GM23338 (cell line): ENCODE measurements around the gene RBCK1. TPM values are rescaled to one million over a fixed set of nuclear protein-coding genes. Genes with fewer than 3 reads are reported as not detected.

Experiments used
- ATAC-seq: fragments of 200-7000 bp; cut with Tn5 transposase; 3 replicates; pipeline ENCODE4 v1.9.1; 2020
- DNase-seq: peaks from one replicate; pipeline ENCODE4 v3.0.0-alpha.2; 2015; ENCODE audit warnings: low spot score
- H2AFZ ChIP-seq: fragments of 200-600 bp; sonication (generic); 2 replicates; pipeline ENCODE4 v1.8.0; 2016; ENCODE audit warnings: antibody characterized with exemption, mild to moderate bottlenecking, moderate library complexity
- H3F3A ChIP-seq: fragments of 200-600 bp; sonication (generic); replicated peaks from 2 replicates; pipeline ENCODE4 v1.8.0; 2017; ENCODE audit warnings: antibody characterized with exemption, mixed run types, low read depth
- H3K27ac ChIP-seq: fragments of 200-600 bp; sonication (generic); 2 replicates; pipeline ENCODE4 v1.6.1; 2016; ENCODE audit warnings: low read depth
- H3K27me3 ChIP-seq: fragments of 200-600 bp; sonication (generic); 2 replicates; pipeline ENCODE4 v1.8.0; 2016; ENCODE audit warnings: mild to moderate bottlenecking, mixed run types, moderate library complexity; ENCODE audit not compliant: insufficient read depth
- H3K36me3 ChIP-seq: fragments of 200-600 bp; sonication (generic); 2 replicates; pipeline ENCODE4 v1.8.0; 2016; ENCODE audit warnings: mild to moderate bottlenecking; ENCODE audit not compliant: insufficient read depth
- H3K4me1 ChIP-seq: fragments of 200-600 bp; sonication (generic); 2 replicates; pipeline ENCODE4 v1.8.0; 2016; ENCODE audit warnings: mild to moderate bottlenecking, moderate library complexity; ENCODE audit not compliant: insufficient read depth
- H3K4me2 ChIP-seq: fragments of 200-600 bp; sonication (generic); 2 replicates; pipeline ENCODE4 v1.7.1; 2017; ENCODE audit warnings: mixed run types
- H3K4me3 ChIP-seq: fragments of 200-600 bp; sonication (generic); 2 replicates; pipeline ENCODE4 v1.6.1; 2016; ENCODE audit warnings: mixed run types
- H3K79me2 ChIP-seq: fragments of 200-600 bp; sonication (generic); replicated peaks from 2 replicates; pipeline ENCODE4 v1.8.0; 2017; ENCODE audit warnings: mild to moderate bottlenecking; ENCODE audit not compliant: insufficient read depth
- H3K9me2 ChIP-seq: fragments of 200-600 bp; sonication (generic); 2 replicates; pipeline ENCODE4 v1.8.0; 2017; ENCODE audit not compliant: insufficient read depth
- H4K20me1 ChIP-seq: fragments of 200-600 bp; sonication (generic); replicated peaks from 2 replicates; pipeline ENCODE4 v1.8.0; 2017; ENCODE audit warnings: mild to moderate bottlenecking; ENCODE audit not compliant: insufficient read depth
- H3K27ac Mint-ChIP-seq: 2 replicates; pipeline ENCODE4 v1.8.0; 2020; ENCODE audit warnings: inconsistent platforms, mild to moderate bottlenecking, moderate library complexity, mixed read lengths
- H3K27me3 Mint-ChIP-seq: 3 replicates; pipeline ENCODE4 v1.8.0; 2022; ENCODE audit warnings: low read depth, mild to moderate bottlenecking, moderate library complexity, mixed read lengths, inconsistent platforms; ENCODE audit not compliant: insufficient read depth, poor library complexity
- H3K36me3 Mint-ChIP-seq: 3 replicates; pipeline ENCODE4 v1.8.0; 2021; ENCODE audit warnings: low read depth, mild to moderate bottlenecking, inconsistent platforms, moderate library complexity, mixed read lengths
- H3K4me1 Mint-ChIP-seq: 3 replicates; pipeline ENCODE4 v1.8.0; 2020; ENCODE audit warnings: mild to moderate bottlenecking, inconsistent platforms, mixed read lengths
- H3K4me3 Mint-ChIP-seq: 3 replicates; pipeline ENCODE4 v1.8.0; 2021; ENCODE audit warnings: moderate library complexity, mild to moderate bottlenecking, inconsistent platforms, mixed read lengths
- H3K9me3 Mint-ChIP-seq: 3 replicates; pipeline ENCODE4 v1.8.0; 2020; ENCODE audit warnings: moderate library complexity, mild to moderate bottlenecking, inconsistent platforms, mixed read lengths
- CREB1 ChIP-seq: fragments of 250-450 bp; sonication (Bioruptor Pico); IDR thresholded peaks from 2 replicates; pipeline ENCODE4 v1.5.0; 2020; ENCODE audit warnings: low read depth, mild to moderate bottlenecking, moderate library complexity
- EZH2 ChIP-seq: fragments of 200-600 bp; sonication (generic); IDR thresholded peaks from one replicate; pipeline ENCODE4 v1.8.0; 2017; ENCODE audit warnings: antibody characterized with exemption, mild to moderate bottlenecking, low read depth; ENCODE audit not compliant: unreplicated experiment
- EZH2phosphoT487 ChIP-seq: fragments of 200-600 bp; sonication (generic); IDR thresholded peaks from one replicate; pipeline ENCODE4 v1.8.1; 2018; ENCODE audit warnings: antibody characterized with exemption; ENCODE audit not compliant: unreplicated experiment
- JUNB ChIP-seq: IDR thresholded peaks from one replicate; pipeline ENCODE4 v1.6.1; 2016; ENCODE audit warnings: antibody characterized with exemption; ENCODE audit not compliant: unreplicated experiment
- NANOG ChIP-seq: IDR thresholded peaks from 2 replicates; pipeline ENCODE4 v1.6.1; 2016; ENCODE audit warnings: antibody characterized with exemption, borderline replicate concordance
- POLR2AphosphoS5 ChIP-seq: IDR thresholded peaks from 2 replicates; pipeline ENCODE4 v1.6.1; 2016; ENCODE audit warnings: antibody characterized with exemption, low read depth
- STAT1 ChIP-seq: IDR thresholded peaks from one replicate; pipeline ENCODE4 v1.6.1; 2016; ENCODE audit warnings: antibody characterized with exemption; ENCODE audit not compliant: unreplicated experiment
- ZNF114 ChIP-seq: fragments of 250-450 bp; sonication (Bioruptor Pico); IDR thresholded peaks from 2 replicates; pipeline ENCODE4 v1.5.0; 2020; ENCODE audit warnings: mild to moderate bottlenecking, moderate library complexity
- ZNF331 ChIP-seq: fragments of 250-450 bp; sonication (Bioruptor Pico); IDR thresholded peaks from 2 replicates; pipeline ENCODE4 v1.5.0; 2020; ENCODE audit warnings: low read depth, mild to moderate bottlenecking, moderate library complexity
- polyA plus RNA-seq: library from polyadenylated mRNA; unstranded; fragments of >200 nt; fragmentation: Nextera tagmentation; extraction: Ambion mirVana; gene quantifications from 2 replicates; pipeline ENCODE4 v1.2.1, GENCODE V29; 2016
- total RNA-seq: library from RNA; depleted of rRNA; stranded (reverse); fragments of >200 nt; shearing (Covaris generic); gene quantifications from 2 replicates; pipeline ENCODE4 v1.2.3, GENCODE V29; 2014
- TF ChIP-seq, protein P1 (sequence below): IDR thresholded peaks from one replicate; pipeline ENCODE4 v1.6.1; 2018; ENCODE audit warnings: antibody characterized with exemption; ENCODE audit not compliant: unreplicated experiment
- TF ChIP-seq, protein P2 (sequence below), 2 experiments: fragments of 200-600 bp in 1 of 2; sonication (generic) in 1 of 2; conservative IDR thresholded peaks; 2 replicates each; pipeline versions ENCODE4 v1.5.1 to v1.6.1; 2016 to 2017; ENCODE audit warnings: antibody characterized with exemption in 2 of 2, low read depth in 2 of 2, mild to moderate bottlenecking in 2 of 2, moderate library complexity in 1 of 2
- TF ChIP-seq, protein P3 (sequence below): fragments of 250-450 bp; sonication (Bioruptor Pico); IDR thresholded peaks from 2 replicates; pipeline ENCODE4 v1.5.0; 2020; ENCODE audit warnings: mild to moderate bottlenecking, moderate library complexity
- TF ChIP-seq, protein P4 (sequence below): IDR thresholded peaks from 2 replicates; pipeline ENCODE4 v1.6.1; 2016; ENCODE audit warnings: antibody characterized with exemption

The RBCK1 gene
- total and polyA plus RNA-seq, 2 experiments from 2014 or later = 52.6 to 56.8 TPM

DNA sequence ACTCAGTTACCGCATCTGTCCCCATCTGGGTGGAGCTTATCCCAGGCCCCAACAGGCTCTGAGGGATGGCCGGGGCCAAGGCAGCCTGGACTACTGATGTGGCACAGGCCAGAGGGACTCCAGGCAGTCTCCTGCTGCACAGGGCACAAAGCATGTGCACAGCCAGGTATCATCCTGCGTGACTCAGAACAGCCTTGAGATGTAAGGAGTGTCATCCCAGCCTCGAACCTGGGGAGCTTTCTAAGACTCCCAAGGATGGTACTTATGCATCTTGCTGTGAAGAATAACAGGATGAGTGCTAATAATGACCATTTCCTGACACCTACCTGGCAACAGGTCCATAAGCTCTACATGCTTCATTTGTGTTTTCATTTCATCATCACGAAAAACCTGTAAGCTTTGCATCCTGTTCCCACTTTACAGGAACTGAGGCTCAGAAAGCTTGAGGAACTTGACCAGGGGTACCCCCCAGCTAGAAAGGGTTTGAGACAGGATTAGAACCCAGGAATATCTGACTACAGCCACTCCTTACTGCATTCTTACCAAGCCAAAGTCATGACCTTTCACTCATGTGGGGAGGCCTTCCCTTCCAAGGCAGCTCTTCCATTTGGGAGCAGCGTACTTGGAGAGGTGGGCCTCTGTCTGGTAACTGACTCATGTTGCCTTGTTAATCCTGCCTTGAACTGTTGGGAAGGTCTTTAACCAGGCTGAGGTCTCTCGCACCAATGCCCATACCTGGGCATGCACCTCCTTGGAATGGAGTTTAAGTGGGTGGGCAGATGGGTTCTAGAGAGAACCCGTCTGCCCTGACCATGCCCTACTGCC lies 25.6 kb upstream of the RBCK1 start:
- Histone ChIP-seq H3K9me2 (no peaks in the 10 kb centered on the region), H3K4me3 (peak overlapping the region; percentile 84), H3K4me2 (peak overlapping the region; percentile 87), H3K27ac (no peak overlapping the region), H4K20me1 (peaks cover 3% of the 10 kb centered on the region; the same call in 1 of the 2 replicates), H3K79me2 (0 out of 2 replicates have a peak, but pooled peaks cover 3% of the 10 kb centered on the region), H3K36me3 (no peaks in the 10 kb centered on the region; the same call in 1 of the 2 replicates), H3F3A (peaks cover 15% of the 10 kb centered on the region; the same call in 1 of the 2 replicates), H3K4me1 (0 out of 2 replicates have a peak, but pooled peaks cover 4% of the 10 kb centered on the region), H3K27me3 (peaks cover 14% of the 10 kb centered on the region), H2AFZ (no peak overlapping the region)
- H3K9me3 Mint-ChIP-seq = no peaks in the 10 kb centered on the region; the same call in 2 of the 3 replicates
- peaks cover 8% of the 10 kb centered on the region for H3K4me1 Mint-ChIP-seq
- peak; percentile 18 for ATAC-seq
- peaks cover 13% of the 10 kb centered on the region for H3K27me3 Mint-ChIP-seq
- no peak for DNase-seq
- TF ChIP-seq STAT1 = no peak
- TF ChIP-seq, protein P1, sequence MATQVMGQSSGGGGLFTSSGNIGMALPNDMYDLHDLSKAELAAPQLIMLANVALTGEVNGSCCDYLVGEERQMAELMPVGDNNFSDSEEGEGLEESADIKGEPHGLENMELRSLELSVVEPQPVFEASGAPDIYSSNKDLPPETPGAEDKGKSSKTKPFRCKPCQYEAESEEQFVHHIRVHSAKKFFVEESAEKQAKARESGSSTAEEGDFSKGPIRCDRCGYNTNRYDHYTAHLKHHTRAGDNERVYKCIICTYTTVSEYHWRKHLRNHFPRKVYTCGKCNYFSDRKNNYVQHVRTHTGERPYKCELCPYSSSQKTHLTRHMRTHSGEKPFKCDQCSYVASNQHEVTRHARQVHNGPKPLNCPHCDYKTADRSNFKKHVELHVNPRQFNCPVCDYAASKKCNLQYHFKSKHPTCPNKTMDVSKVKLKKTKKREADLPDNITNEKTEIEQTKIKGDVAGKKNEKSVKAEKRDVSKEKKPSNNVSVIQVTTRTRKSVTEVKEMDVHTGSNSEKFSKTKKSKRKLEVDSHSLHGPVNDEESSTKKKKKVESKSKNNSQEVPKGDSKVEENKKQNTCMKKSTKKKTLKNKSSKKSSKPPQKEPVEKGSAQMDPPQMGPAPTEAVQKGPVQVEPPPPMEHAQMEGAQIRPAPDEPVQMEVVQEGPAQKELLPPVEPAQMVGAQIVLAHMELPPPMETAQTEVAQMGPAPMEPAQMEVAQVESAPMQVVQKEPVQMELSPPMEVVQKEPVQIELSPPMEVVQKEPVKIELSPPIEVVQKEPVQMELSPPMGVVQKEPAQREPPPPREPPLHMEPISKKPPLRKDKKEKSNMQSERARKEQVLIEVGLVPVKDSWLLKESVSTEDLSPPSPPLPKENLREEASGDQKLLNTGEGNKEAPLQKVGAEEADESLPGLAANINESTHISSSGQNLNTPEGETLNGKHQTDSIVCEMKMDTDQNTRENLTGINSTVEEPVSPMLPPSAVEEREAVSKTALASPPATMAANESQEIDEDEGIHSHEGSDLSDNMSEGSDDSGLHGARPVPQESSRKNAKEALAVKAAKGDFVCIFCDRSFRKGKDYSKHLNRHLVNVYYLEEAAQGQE = no peak
- no peak for TF ChIP-seq JUNB
- TF ChIP-seq NANOG = no peak
- no peak for TF ChIP-seq EZH2
- TF ChIP-seq, protein P2, sequence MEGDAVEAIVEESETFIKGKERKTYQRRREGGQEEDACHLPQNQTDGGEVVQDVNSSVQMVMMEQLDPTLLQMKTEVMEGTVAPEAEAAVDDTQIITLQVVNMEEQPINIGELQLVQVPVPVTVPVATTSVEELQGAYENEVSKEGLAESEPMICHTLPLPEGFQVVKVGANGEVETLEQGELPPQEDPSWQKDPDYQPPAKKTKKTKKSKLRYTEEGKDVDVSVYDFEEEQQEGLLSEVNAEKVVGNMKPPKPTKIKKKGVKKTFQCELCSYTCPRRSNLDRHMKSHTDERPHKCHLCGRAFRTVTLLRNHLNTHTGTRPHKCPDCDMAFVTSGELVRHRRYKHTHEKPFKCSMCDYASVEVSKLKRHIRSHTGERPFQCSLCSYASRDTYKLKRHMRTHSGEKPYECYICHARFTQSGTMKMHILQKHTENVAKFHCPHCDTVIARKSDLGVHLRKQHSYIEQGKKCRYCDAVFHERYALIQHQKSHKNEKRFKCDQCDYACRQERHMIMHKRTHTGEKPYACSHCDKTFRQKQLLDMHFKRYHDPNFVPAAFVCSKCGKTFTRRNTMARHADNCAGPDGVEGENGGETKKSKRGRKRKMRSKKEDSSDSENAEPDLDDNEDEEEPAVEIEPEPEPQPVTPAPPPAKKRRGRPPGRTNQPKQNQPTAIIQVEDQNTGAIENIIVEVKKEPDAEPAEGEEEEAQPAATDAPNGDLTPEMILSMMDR (conservative IDR thresholded peaks at IDR 0.05; ENCODE audit: low read depth in 2 of 2) = no peak
- TF ChIP-seq, protein P3, sequence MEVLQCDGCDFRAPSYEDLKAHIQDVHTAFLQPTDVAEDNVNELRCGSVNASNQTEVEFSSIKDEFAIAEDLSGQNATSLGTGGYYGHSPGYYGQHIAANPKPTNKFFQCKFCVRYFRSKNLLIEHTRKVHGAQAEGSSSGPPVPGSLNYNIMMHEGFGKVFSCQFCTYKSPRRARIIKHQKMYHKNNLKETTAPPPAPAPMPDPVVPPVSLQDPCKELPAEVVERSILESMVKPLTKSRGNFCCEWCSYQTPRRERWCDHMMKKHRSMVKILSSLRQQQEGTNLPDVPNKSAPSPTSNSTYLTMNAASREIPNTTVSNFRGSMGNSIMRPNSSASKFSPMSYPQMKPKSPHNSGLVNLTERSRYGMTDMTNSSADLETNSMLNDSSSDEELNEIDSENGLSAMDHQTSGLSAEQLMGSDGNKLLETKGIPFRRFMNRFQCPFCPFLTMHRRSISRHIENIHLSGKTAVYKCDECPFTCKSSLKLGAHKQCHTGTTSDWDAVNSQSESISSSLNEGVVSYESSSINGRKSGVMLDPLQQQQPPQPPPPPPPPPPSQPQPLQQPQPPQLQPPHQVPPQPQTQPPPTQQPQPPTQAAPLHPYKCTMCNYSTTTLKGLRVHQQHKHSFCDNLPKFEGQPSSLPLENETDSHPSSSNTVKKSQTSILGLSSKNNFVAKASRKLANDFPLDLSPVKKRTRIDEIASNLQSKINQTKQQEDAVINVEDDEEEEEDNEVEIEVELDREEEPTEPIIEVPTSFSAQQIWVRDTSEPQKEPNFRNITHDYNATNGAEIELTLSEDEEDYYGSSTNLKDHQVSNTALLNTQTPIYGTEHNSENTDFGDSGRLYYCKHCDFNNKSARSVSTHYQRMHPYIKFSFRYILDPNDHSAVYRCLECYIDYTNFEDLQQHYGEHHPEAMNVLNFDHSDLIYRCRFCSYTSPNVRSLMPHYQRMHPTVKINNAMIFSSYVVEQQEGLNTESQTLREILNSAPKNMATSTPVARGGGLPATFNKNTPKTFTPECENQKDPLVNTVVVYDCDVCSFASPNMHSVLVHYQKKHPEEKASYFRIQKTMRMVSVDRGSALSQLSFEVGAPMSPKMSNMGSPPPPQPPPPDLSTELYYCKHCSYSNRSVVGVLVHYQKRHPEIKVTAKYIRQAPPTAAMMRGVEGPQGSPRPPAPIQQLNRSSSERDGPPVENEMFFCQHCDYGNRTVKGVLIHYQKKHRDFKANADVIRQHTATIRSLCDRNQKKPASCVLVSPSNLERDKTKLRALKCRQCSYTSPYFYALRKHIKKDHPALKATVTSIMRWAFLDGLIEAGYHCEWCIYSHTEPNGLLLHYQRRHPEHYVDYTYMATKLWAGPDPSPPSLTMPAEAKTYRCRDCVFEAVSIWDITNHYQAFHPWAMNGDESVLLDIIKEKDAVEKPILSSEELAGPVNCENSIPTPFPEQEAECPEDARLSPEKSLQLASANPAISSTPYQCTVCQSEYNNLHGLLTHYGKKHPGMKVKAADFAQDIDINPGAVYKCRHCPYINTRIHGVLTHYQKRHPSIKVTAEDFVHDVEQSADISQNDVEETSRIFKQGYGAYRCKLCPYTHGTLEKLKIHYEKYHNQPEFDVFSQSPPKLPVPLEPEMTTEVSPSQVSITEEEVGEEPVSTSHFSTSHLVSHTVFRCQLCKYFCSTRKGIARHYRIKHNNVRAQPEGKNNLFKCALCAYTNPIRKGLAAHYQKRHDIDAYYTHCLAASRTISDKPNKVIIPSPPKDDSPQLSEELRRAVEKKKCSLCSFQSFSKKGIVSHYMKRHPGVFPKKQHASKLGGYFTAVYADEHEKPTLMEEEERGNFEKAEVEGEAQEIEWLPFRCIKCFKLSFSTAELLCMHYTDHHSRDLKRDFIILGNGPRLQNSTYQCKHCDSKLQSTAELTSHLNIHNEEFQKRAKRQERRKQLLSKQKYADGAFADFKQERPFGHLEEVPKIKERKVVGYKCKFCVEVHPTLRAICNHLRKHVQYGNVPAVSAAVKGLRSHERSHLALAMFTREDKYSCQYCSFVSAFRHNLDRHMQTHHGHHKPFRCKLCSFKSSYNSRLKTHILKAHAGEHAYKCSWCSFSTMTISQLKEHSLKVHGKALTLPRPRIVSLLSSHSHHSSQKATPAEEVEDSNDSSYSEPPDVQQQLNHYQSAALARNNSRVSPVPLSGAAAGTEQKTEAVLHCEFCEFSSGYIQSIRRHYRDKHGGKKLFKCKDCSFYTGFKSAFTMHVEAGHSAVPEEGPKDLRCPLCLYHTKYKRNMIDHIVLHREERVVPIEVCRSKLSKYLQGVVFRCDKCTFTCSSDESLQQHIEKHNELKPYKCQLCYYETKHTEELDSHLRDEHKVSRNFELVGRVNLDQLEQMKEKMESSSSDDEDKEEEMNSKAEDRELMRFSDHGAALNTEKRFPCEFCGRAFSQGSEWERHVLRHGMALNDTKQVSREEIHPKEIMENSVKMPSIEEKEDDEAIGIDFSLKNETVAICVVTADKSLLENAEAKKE (CRISPR knock-in tag) = no peak
- TF ChIP-seq, protein P4, sequence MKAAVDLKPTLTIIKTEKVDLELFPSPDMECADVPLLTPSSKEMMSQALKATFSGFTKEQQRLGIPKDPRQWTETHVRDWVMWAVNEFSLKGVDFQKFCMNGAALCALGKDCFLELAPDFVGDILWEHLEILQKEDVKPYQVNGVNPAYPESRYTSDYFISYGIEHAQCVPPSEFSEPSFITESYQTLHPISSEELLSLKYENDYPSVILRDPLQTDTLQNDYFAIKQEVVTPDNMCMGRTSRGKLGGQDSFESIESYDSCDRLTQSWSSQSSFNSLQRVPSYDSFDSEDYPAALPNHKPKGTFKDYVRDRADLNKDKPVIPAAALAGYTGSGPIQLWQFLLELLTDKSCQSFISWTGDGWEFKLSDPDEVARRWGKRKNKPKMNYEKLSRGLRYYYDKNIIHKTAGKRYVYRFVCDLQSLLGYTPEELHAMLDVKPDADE = no peak
- TF ChIP-seq CREB1 (CRISPR knock-in tag) = no peak
- TF ChIP-seq EZH2phosphoT487 = no peak
- TF ChIP-seq ZNF331 (CRISPR knock-in tag) = no peak
- TF ChIP-seq POLR2AphosphoS5 = no peak
- no peak for TF ChIP-seq ZNF114
- H3K27ac Mint-ChIP-seq = no peak overlapping the region
- peaks cover 14% of the 10 kb centered on the region for H3K36me3 Mint-ChIP-seq
- peak overlapping the region; percentile 80 for H3K4me3 Mint-ChIP-seq
